GM18951 (cell line): ENCODE results near the gene LEPROT.
"Not testable (repeated sequence)": the region's sequence is repeated elsewhere in the genome, so short reads cannot be mapped to it uniquely, and the experiment has no call there.

Experiments used
- POLR2A ChIP-seq: IDR thresholded peaks from 4 replicates; pipeline ENCODE4 v1.6.1; 2011; ENCODE audit warnings: mild to moderate bottlenecking; ENCODE audit not compliant: insufficient read length, insufficient read depth; ENCODE audit errors: extremely low read depth
- in situ Hi-C: fragments of 300-500 bp; cut with MboI; formaldehyde crosslinking; loops from one replicate; pipeline ENCODE4 v1.12.0; 2022; ENCODE audit warnings: low sequenced_read_pairs, mixed read lengths, inconsistent platforms; ENCODE audit not compliant: unreplicated experiment

LEPROT gene

DNA sequence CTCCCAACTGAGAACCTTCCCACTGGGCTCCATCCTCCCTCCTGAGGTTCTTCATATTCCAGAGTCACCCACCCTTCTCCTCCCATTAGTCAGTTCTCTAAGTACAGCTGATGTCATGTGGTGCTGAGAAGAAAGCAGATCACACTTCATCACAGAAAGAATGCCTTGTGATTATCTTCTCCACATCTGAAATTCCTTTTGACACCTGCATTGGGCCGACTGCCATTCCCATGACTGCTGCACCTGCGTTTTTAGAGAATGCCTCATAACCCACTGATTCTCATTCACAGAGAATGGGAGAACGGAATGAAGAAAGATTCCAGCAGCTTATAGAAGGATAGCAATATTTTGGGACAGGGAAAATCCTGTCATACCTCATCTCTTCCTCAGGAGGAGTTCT is 14.3 kb downstream of the LEPROT start:
- no peak for TF ChIP-seq POLR2A
- in situ Hi-C loops, result no loop called here

GRCh38 chr1:65435987-65436386 is 15.5 kb downstream of the LEPROT start:
- TF ChIP-seq POLR2A, result no peak
- in situ Hi-C loops, result no loop called here

DNA sequence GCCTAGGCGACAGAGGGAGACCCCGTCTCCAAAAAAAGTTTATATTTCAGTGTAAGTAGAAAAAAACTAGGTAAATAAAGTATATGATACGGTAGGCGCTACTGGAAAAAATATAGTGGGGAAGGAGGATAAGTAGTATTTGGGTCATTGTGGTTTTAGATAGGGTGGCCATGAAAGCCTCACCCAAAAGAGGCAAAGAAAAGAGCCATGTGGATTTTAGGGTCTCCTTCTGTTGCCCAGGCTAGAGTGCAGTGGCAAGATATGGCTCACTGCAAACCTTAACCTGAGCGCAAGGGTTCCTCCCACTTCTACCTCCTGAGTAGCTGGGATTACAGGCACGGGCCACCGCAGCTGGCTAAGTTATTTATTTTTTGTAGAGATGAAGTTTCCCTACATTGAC is 17.1 kb downstream of the LEPROT start:
- in situ Hi-C loops, result no loop called here
- no peak for TF ChIP-seq POLR2A

DNA sequence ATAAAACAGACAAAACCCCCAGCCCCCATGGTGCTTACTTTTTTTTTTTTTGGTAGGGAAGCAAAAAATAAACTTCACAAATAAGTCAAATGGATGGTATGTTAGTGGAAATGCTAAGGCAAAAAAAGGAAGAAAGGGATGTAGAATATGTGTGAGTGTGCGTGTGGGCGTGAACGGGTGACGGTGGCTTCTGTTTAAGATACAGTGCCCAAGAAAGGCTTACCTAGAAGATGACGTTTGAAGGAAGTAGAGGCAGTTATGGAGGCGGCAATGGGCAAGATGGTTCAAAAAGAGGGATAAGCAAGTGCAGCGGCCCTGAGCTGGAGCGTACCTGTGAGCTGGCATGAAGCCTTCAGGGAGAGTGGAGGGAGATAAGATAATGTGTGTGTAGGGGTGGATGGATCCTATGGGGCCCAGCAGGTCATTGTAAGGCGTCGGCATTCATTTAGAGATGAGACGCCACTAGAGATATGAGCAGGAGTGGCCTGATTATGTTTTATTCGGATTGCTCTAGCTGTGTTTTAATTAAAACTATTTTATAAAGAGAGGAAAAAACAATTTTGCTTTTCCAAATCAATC is 19.9 kb downstream of the LEPROT start:
- TF ChIP-seq POLR2A, result no peak

DNA sequence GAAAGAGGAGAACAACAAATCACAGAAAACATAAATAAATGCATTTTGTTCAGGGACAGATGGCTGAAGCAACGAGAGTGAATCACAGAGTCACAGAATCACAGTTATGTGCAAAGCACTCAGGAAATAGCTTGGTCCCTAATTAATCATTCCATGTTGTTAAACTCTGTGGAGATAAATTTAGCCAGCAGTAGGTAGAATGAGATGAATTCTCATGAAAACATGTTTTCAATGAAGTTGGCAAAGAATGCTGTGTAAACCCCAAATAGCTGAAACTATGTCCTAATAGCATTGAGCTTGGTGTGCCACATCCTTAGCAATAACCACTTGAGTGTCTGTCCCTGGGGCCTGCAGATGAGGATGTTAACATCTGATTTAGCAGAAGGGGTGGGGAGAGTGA is 20.4 kb downstream of the LEPROT start:
- no peak for TF ChIP-seq POLR2A
- in situ Hi-C loops, result no loop called here

More for the DNA sequence above, 19.9 kb downstream of the LEPROT start:
- in situ Hi-C loops, result no loop called here

- in situ Hi-C loops, result no loop called here
- no peak for TF ChIP-seq POLR2A
Observed at GRCh38 chr1:65441464-65441863, 21.0 kb downstream of the LEPROT start.

GRCh38 chr1:65442442-65442841 is 22.0 kb downstream of the LEPROT start:
- in situ Hi-C loops, result no loop called here
- TF ChIP-seq POLR2A, result no peak

- in situ Hi-C loops, result no loop called here
- TF ChIP-seq POLR2A, result no peak
Observed at GRCh38 chr1:65443647-65444046, 23.2 kb downstream of the LEPROT start.

- in situ Hi-C loops, result no loop called here
- TF ChIP-seq POLR2A, result no peak
Observed at GRCh38 chr1:65444128-65444640, 23.7 kb downstream of the LEPROT start.

DNA sequence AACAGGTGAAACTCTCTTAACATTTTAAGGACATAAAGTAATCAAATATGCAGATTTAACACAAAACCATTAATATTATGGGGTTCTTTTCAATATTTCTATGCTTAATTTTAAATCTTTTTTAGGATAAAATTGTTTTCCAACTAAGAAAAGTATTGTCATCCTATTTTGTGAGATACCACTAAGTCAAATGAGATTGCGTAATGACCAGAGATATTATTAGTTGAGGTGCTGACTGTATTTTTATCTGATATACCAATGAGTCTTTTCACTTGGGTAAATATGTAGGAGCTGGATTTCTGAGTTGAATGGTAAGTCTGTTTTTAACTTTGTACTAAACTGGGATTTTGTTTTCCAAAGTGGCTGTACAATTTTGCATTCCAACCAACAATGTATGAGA is 25.4 kb downstream of the LEPROT start:
- no peak for TF ChIP-seq POLR2A
- in situ Hi-C loops, result no loop called here

DNA sequence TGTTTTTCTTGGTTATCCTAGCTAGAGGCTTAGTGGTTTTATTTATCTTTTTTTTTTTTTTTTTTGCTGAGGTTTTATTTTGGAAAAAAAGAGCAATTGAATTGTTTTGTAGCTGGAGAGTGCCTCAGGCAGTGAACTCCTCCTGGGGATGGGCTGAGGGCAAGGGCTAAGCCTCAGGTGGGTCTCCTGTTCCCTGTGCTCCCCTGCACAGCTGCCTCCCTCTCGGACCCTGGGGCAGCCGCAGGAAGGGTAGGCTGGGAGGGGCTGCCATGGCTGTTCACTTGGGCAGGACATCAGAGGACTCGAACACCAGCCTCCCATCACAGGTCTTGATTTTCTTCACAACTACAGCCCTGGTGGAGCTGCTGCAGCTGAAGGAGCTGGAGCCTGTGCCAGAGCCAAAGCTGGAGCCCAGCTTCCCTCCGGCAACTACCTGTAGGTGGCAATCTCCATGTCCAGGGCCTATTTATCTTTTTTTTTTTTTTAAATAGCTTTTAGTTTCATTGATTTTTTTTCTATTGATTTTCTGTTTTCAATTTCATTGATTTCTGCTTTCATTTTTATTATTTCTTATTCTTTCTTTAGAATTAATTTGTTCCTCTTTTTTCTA is 28.9 kb downstream of the LEPROT start:
- in situ Hi-C loops, result no loop called here
- TF ChIP-seq POLR2A, result no peak

DNA sequence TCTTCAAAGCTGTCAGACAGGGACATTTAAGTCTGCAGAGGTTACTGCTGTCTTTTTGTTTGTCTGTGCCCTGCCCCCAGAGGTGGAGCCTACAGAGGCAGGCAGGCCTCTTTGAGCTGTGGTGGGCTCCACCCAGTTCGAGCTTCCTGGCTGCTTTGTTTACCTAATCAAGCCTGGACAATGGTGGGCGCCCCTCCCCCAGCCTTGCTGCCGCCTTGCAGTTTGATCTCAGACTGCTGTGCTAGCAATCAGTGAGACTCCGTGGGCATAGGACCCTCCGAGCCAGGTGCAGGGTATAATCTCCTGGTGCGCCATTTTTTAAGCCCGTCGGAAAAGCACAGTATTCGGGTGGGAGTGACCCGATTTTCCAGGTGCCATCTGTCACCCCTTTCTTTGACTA is 35.2 kb downstream of the LEPROT start:
- in situ Hi-C loops, result not testable (repeated sequence)

GRCh38 chr1:65456481-65456880 is 36.0 kb downstream of the LEPROT start:
- no peak for TF ChIP-seq POLR2A
- in situ Hi-C loops, result no loop called here

DNA sequence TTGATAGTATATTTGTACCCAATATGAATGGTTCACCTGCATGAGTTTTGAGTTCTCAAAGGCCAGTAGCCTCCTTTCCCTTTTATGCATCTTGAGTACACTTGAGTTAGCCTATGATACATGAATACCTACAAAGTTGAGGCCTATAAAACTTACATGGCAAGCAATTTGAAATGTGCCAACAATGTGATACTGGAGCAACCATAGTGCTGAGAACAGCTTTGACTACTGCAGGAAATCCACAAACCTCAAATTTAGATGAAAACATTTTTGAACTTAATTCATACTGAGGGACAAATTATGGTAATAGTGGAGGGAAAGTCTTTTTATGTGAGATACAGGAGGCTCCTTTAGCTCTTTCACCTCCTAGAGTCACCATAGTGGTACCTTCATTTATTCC is 37.4 kb downstream of the LEPROT start:
- in situ Hi-C loops, result no loop called here
- TF ChIP-seq POLR2A, result no peak

DNA sequence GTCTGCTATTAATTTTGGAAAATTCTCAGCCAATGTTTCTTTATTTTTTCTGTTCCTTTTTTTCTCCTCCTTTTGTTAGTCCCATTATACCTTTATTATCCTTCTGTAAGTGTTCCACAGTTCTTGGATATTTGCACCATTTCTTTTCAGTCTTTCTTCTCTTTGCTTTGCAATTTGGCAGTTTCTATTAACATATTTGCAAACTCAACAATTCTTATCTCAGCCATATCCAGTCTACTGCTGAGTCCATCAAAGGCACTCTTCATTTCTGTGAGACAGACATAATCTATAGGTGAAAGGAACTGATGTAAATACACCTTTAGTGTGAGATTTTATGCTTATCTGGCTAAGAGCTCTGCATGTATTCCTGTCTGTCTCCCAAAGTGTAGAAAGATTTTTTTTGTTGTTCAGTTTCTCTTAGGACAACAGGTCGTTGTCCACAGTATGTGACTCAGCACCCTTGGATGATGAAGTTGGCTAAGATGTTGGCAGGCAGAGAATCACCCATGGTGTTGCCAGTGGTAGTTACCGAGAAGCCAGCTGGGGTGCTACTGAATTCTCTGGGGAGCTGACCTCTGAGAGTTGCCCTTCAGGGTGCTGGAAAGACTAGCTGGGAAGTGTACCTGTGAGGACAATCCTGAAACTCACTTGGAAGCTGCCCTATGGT is 38.4 kb downstream of the LEPROT start:
- in situ Hi-C loops, result no loop called here
- no peak for TF ChIP-seq POLR2A

GRCh38 chr1:65459397-65459768 is 38.9 kb downstream of the LEPROT start:
- in situ Hi-C loops, result no loop called here
- no peak for TF ChIP-seq POLR2A

DNA sequence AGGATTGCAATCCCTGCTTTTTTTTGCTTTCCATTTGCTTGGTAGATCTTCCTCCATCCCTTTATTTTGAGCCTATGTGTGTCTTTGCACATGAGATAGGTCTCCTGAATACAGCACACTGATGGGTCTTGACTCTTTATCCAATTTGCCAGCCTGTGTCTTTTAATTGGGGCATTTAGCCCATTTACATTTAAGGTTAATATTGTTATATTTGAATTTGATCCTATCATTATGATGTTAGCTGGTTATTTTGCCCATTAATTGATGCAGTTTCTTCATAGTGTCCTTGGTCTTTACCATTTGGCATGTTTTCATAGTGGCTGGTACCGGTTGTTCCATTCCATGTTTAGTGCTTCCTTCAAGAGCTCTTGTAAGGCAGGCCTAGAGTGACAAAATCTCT is 45.4 kb downstream of the LEPROT start:
- in situ Hi-C loops, result not testable (repeated sequence)
